ENCODE measurements around the gene ELAVL2. TPM values are rescaled to one million over a fixed set of nuclear protein-coding genes. Genes with fewer than 3 reads are reported as not detected.

Gene ELAVL2
- total RNA-seq, 1 experiment from 2014 or later: not detected

GRCh38 chr9:23682891-23683431, 143.1 kb downstream of the ELAVL2 start:
- no TSS peak for BruUV-seq (replicated peaks)
- in situ Hi-C loops (cut with HindIII; ENCODE audit: low pct_unique_long_range_greater_than_20kb, low sequenced_read_pairs) (no loop called here), intact Hi-C loops (cut with micrococcal nuclease; ENCODE audit: unreplicated experiment) (no loop called here)
- Histone ChIP-seq H3K9me3 (ENCODE audit: control insufficient read depth, insufficient read depth, low read depth, low read length) (no peaks in the 10 kb centered on the region), H3K36me3 (ENCODE audit: control insufficient read depth, insufficient read depth, low read length) (no peaks in the 10 kb centered on the region), H3K27ac (ENCODE audit: low read length) (no peak overlapping the region), H3K4me3 (ENCODE audit: low read depth in 2 of 2, low read length in 2 of 2) (no peak overlapping the region), H3K4me1 (ENCODE audit: control insufficient read depth, insufficient read depth, low read length) (no peaks in the 10 kb centered on the region), H3K27me3 (ENCODE audit: control insufficient read depth, insufficient read depth, low read length) (no peaks in the 10 kb centered on the region)
- DNase-seq (ENCODE audit: low read depth, low spot score) (no peak), ATAC-seq (no peak)
- POLR2A ChIA-PET: no interaction called here
- CTCF ChIA-PET: no interaction called here
- TF ChIP-seq TCF7L2 (IDR thresholded peaks at IDR 0.05; ENCODE audit: low read depth, low read length): no peak
- no peak for TF ChIP-seq REST (IDR thresholded peaks at IDR 0.05; ENCODE audit: insufficient read depth in 1 of 2, low read depth in 2 of 2, low read length in 1 of 2)
- TF ChIP-seq POLR2AphosphoS5 (IDR thresholded peaks at IDR 0.05; ENCODE audit: low read depth, low read length): no peak
- no peak for TF ChIP-seq CTCF (IDR thresholded peaks at IDR 0.05)
- no peak for TF ChIP-seq SIN3A (IDR thresholded peaks at IDR 0.05; ENCODE audit: borderline replicate concordance, insufficient read depth, low read depth, low read length)

DNA sequence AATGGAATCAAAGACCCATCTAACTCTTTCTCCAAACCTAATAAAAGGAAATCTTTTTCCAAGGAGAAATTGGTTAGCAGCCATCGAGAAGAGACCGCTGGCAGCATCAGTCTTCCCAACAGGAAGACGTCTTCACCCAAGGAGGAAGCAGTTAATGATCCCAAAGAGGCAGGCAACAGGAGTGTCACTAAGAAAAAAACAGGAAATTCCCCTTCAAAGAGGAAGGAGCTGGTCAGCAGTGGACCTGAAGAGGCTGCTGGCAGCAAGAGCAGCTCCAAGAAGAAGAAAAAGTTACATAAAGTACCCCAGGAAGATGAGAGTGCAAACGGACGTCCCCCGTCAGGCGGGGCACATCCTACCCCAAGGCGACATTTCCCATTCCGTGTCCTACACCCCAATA, 143.7 kb downstream of the ELAVL2 start:
- Histone ChIP-seq H3K27me3 (ENCODE audit: control insufficient read depth, insufficient read depth, low read length) (no peaks in the 10 kb centered on the region), H3K27ac (ENCODE audit: low read length) (no peak overlapping the region), H3K4me1 (ENCODE audit: control insufficient read depth, insufficient read depth, low read length) (no peaks in the 10 kb centered on the region), H3K36me3 (ENCODE audit: control insufficient read depth, insufficient read depth, low read length) (no peaks in the 10 kb centered on the region), H3K9me3 (ENCODE audit: control insufficient read depth, insufficient read depth, low read depth, low read length) (no peaks in the 10 kb centered on the region), H3K4me3 (ENCODE audit: low read depth in 2 of 2, low read length in 2 of 2) (no peak overlapping the region)
- in situ Hi-C loops (cut with HindIII; ENCODE audit: low pct_unique_long_range_greater_than_20kb, low sequenced_read_pairs): no loop called here
- ATAC-seq (no peak), DNase-seq (ENCODE audit: low read depth, low spot score) (no peak)
- TF ChIP-seq TCF7L2 (IDR thresholded peaks at IDR 0.05; ENCODE audit: low read depth, low read length): no peak
- TF ChIP-seq SIN3A (IDR thresholded peaks at IDR 0.05; ENCODE audit: borderline replicate concordance, insufficient read depth, low read depth, low read length): no peak
- TF ChIP-seq POLR2AphosphoS5 (IDR thresholded peaks at IDR 0.05; ENCODE audit: low read depth, low read length): no peak
- TF ChIP-seq CTCF (IDR thresholded peaks at IDR 0.05): no peak
- no TSS peak for BruUV-seq (replicated peaks)
- intact Hi-C loops (cut with micrococcal nuclease; ENCODE audit: unreplicated experiment): no loop called here
- ChIA-PET POLR2A (no interaction called here), CTCF (no interaction called here)

All from Panc1 (cell line).